ENCODE results near the gene MTMR11.
"Not testable (repeated sequence)": the region's sequence is repeated elsewhere in the genome, so short reads cannot be mapped to it uniquely, and the experiment has no call there.

MTMR11 gene

GRCh38 chr1:149888247-149888998, 48.3 kb downstream of the MTMR11 start:
- DNase-seq, result peak; percentile 89 to 90

- peak; percentile 95 to 98 for DNase-seq
Observed at GRCh38 chr1:149887456-149888246, 49.0 kb downstream of the MTMR11 start.

- not testable (repeated sequence) for DNase-seq
Observed at GRCh38 chr1:149887196-149887455, 49.6 kb downstream of the MTMR11 start.

- peak; percentile 97 to 98 for DNase-seq
Observed at GRCh38 chr1:149886396-149887195, 50.1 kb downstream of the MTMR11 start.

GRCh38 chr1:149886121-149886395, 50.6 kb downstream of the MTMR11 start:
- DNase-seq, result not testable (repeated sequence)

- DNase-seq, result peak; percentile 69 to 73
Observed at GRCh38 chr1:149885339-149886120, 51.1 kb downstream of the MTMR11 start.

GRCh38 chr1:149884433-149885338, 52.0 kb downstream of the MTMR11 start:
- DNase-seq, result peak; percentile 25 to 28

- DNase-seq, result no peak
Observed at GRCh38 chr1:149883598-149884247, 53.0 kb downstream of the MTMR11 start.

- no peak for DNase-seq
Observed at GRCh38 chr1:149881876-149882275, 54.8 kb downstream of the MTMR11 start.

- peak; percentile 58 to 73 for DNase-seq
Observed at GRCh38 chr1:149879556-149879955, 57.1 kb downstream of the MTMR11 start.
